COLO668 (cell line): ENCODE results near the gene TNS4.

Source experiments
- DNase-seq: peaks from one replicate; lab custom pipeline; 2025; ENCODE audit not compliant: unreplicated experiment; lab: John Stamatoyannopoulos, UW

Gene TNS4

DNA sequence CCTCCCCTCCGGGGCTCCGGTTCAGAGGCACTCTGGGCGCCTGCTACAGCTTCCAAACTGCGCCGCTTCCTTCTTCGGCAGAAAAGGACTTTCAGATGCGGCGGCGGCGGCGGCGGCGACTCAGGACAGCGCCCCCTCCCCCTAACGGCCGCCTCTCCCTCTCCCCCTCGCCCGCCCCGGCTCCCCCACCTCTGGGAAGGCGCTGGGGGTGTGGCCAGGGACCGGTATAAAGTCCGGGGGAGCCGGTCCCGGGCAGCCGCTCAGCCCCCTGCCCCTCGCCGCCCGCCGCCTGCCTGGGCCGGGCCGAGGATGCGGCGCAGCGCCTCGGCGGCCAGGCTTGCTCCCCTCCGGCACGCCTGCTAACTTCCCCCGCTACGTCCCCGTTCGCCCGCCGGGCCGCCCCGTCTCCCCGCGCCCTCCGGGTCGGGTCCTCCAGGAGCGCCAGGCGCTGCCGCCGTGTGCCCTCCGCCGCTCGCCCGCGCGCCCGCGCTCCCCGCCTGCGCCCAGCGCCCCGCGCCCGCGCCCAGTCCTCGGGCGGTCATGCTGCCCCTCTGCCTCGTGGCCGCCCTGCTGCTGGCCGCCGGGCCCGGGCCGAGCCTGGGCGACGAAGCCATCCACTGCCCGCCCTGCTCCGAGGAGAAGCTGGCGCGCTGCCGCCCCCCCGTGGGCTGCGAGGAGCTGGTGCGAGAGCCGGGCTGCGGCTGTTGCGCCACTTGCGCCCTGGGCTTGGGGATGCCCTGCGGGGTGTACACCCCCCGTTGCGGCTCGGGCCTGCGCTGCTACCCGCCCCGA, 58.0 kb downstream of the TNS4 start, which contains the start of gene IGFBP4:
TSS of gene IGFBP4 (plus strand) at position 255 of the 792 bp plus-strand sequence. CDS start at position 541, 286 bp downstream.
- peak; percentile 58 for DNase-seq

DNA sequence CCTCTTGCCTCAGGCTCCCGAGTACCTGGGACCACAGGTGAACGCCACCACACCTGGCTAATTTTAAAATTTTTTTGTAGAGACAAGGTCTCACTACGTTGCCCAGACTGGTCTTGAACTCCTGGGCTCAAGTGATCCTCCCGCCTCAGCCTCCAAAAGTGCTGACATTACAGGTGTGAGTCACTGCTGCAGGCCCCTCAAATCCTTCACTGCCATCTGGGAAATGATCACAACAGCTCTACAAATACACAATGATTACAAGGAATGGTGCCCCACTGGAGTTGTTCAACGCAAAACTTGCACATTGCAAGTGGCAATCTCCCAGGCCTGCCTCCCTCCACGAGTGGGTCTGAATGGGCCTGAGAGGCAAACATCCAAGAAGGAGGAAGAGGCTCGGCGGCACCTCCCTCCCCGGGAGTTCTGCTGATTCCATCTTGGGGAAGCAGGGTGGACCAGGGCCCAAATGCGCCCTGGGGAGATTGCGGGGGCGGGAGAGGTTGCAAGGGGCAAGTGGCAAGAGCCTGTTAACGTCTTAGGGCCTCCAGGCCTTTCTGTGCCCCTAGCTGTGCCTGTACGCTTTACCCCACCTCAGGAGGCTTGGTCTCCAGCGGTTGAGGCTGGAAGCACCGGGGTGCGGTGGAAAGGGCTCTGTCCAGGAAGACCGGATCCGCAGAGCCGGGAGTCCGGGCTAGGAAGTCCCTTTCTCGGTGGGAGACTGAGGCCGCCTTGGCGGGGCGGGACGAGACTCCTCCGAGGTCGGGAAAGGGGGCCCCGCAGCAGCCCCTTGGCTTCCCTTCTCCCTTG, 58.8 kb downstream of the TNS4 start:
- DNase-seq, result no peak

DNA sequence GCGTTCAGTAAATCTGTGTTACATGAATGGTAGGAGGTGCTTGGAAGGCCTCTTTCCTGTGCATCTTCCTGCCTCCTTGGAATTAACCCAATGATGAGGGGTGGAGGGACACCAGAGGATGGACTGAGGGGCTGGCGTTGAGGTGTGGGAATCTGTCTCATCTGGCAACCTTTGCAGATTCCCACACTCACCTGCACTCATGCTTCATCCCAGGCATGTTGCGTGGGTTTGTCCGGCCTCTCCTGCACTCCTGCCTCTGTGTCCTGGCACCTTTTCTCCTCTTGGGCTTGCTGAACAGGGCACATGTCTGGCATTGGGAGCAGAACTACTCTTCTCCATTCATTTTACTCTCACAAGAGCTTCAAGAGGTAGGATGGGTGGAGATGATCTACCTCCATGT, 61.3 kb downstream of the TNS4 start:
- no peak for DNase-seq

DNA sequence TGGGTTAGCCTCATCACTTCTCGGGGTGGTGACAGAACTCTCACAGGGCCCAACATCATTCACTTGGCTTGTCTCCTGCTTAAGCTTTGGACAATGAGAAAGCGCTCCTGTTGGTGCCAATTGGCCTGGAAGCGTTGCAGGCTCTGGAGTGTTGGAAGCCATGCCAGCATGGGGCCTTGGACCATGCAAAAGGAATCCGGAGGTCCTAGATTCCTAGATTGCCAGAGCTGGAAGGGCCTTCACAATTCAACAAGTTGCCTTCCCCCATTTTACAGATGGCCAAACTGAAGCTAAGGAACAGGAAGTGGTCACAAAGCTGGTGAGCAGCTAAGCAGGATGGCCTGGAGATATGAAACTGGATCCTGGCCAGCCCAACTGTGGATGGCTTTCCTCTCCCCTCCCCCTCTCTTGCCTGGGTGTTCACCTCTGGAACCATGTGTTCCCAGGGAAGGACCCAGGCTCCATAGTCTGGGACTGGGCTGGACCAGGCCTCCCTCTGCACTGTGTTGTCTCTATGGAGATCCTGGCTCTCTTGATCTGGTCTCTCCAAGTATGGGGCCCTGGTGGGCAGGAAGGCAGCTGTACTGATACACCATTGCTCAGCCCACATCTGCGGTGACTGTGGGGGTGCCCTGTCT, 64.2 kb downstream of the TNS4 start:
- DNase-seq, result no peak

DNA sequence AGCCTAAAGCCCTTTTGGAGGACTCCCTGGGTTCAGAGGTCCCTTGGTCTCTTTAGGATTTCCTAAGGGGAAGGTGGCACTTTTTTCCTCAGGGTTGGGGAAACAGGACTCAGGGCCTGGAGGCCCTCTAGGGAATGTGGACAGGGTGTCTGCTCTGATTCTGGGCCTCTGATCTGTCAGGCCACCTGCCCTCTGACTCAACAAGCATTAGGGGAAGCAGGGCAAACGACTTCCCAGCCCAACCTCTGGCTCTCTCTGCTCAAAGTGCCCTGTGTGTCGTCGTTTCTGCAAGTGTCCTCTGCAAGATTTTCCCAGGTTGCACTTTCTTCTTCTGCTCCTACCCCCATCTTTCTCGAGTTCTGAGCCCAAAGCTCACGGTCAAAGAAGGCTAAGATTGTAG, 64.8 kb downstream of the TNS4 start:
- no peak for DNase-seq

DNA sequence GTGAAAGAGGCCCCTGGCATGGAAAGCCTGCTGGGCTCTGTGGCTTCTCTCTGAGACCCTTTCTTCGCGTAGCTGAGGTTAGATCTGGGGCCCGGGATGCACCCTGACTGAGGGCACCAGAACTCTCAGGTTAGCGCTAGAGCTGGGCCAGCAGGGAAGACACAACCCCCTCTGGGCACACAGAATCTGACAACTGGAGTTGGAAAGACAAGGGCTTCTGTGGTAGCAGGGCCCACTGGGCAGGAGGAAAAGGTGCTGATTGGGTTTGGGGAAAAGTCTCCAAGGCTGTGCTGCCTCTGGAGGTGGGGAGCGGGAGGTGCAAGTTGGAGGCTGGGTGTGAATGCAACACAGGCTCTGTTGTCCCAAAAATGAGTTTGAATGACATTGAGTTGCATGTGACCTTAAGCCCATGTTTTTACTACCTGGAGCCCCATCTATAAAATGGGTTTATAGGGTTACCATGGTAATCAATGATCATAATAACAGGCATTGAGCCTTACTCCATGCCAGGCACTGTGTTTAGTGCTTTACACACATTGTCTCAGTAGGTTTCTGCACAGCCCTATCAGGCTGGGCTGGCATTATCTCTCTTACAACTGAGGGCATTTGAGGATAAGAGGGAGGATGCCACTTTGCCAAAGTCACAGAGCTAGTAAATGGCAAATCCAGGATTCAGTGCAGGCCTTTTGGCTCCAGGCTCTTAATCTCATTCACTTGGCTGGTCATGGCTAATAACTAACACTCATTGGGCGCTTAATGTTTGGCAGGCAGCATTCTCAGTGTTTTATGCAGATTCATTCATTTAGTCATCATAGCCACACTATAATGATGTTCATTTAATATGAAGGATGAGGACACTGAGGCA, 67.6 kb downstream of the TNS4 start:
- DNase-seq, result no peak

DNA sequence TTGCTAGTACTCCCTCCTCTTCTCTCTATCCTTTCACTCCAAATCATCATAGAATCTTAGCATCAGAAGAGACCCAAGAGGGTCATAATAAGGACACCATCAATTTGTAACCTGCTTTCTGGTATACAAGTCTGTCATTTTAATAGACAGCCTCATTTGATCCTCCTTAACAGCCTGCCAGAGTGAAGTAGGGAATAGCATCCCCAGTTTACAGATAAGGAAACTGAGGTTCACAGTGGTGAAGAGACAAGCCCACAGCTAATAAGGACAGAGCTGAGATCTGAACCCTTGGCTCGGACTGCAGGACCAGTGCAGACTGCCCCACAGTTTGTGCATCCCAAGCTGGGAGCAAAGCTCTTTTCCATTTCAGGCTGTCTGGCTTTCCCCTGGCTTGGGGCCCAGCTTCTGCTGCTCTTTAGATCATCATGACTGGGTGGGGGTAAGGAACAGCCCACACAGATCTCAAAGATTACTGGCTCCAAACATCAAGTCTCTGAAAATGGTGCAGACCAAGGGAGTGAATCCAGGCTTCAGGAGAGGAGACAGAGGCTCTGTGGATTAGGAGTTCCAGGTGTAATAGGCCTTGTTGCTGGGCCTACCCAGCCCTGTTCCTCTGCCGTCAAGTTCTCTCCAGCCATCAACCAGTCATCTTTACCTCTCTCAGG, 68.4 kb downstream of the TNS4 start:
- DNase-seq, result no peak

DNA sequence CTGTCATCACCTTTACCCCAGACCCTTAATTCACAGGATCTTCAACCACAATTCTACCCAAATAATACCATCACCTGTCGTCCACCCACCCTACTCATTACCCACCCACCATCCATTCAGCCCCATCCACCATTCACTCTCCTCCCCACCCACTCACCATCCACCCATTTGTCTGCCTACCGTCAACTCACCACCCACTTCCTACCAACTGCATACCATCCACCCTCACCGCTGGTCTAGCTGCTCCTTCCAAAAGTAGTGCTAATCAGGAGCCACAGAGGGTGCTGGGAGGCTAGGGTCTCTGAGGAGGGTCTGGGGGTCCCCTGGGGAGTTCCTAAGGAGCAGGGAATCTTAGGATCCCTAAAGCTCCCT, 70.2 kb downstream of the TNS4 start:
- no peak for DNase-seq

DNA sequence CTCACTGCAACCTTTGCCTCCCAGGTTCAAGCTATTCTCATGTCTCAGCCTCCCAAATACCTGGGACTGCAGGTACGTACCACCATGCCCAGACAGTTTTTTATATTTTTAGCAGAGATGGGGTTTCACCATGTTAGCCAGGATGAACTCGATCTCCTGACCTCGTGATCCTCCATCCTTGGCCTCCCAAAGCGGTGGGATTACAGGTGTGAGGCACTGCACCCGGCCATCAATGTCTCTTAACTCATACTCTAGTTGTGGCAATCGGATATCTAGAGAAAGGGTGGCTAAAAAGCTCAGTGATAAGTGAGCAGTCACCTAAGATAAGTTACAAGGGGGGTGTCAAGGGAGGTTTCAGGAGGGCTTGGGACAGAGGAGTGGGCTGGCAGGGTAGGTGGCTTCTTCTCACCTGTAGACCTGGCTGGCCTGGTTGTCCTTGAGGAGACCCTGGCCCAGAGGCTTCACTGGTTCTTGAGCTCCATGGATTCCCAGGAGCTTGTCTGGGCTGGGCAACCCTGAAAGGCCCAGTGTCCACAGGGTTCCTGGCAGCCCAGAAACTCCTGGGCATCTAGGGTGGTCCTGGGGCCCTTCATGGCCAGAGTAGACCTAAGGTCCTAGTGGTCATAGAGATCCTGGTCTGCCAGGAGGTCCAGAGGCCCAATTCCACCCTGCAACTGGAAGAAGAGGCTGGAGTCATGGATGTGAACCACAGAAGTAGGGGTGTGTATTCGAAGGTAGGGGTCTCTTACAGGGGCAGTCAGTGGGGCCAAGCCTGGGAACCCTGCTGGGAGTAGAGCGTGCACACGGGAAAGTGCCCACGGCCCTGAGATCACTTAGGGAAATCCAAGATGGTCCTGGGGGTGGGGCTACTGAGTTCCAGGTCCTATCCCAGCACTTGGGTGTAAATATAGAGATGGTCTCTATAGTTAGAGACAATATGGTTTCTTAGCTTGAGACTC, 70.9 kb downstream of the TNS4 start:
- DNase-seq, result no peak

DNA sequence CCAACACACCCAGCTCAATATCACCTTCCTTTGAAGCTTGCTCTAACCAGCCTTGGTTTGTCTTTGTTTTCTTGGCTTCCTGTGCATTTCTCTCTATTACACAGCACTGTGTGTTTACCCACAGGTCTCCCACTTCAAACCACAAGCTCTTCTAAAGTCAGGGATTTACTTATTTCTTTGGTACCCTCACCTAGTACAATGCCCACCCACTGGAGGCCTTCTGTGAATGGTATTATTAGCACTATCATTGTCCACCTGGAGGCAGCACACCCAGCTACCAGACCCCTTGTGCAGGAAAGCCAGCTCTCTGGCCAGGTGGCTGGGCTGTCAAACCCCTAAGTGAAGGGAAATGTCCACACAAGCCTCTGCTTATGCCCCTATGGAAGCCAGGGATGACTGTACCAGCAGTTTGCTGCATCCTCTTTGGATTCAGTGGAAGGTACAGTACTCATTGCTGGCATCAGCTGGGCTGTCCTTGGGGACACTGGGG, 74.4 kb downstream of the TNS4 start:
- DNase-seq, result no peak
